Chondrocyte (in vitro differentiated cells): ENCODE results near the gene TRIM14. TPM values are rescaled to one million over a fixed set of nuclear protein-coding genes. Genes with fewer than 3 reads are reported as not detected.
"Not testable (repeated sequence)": the region's sequence is repeated elsewhere in the genome, so short reads cannot be mapped to it uniquely, and the experiment has no call there.

ENCODE experiments used
- DNase-seq: peaks from one replicate; pipeline ENCODE4 v3.0.0; 2021; ENCODE audit warnings: mixed read lengths, low spot score
- H3K27ac Mint-ChIP-seq: one replicate; pipeline ENCODE4 v1.8.0; 2021; ENCODE audit warnings: mild to moderate bottlenecking, moderate library complexity, mixed read lengths; ENCODE audit not compliant: unreplicated experiment
- H3K27me3 Mint-ChIP-seq: 2 replicates; pipeline ENCODE4 v1.8.0; 2021; ENCODE audit warnings: low read depth, mixed read lengths
- H3K36me3 Mint-ChIP-seq: 2 replicates; pipeline ENCODE4 v1.8.0; 2021; ENCODE audit warnings: low read depth, mixed read lengths
- H3K4me1 Mint-ChIP-seq: 2 replicates; pipeline ENCODE4 v1.8.0; 2021; ENCODE audit warnings: low read depth, mild to moderate bottlenecking, mixed read lengths
- H3K4me3 Mint-ChIP-seq: one replicate; pipeline ENCODE4 v1.8.0; 2021; ENCODE audit warnings: mild to moderate bottlenecking, moderate library complexity, mixed read lengths; ENCODE audit not compliant: unreplicated experiment
- H3K9me3 Mint-ChIP-seq: 2 replicates; pipeline ENCODE4 v1.8.0; 2021; ENCODE audit warnings: low read depth, mixed read lengths
- CTCF ChIP-seq: fragments of 200-600 bp; sonication (generic); IDR thresholded peaks from 2 replicates; pipeline ENCODE4 v1.5.0; 2021; ENCODE audit warnings: antibody characterized with exemption, mild to moderate bottlenecking, moderate library complexity
- total RNA-seq: library from RNA; stranded (reverse); gene quantifications from 3 replicates; pipeline ENCODE4 v1.2.1, GENCODE V29; 2021

The TRIM14 gene
- total RNA-seq, 1 donor from 2014 or later = 1.1 TPM

- TF ChIP-seq CTCF = no peak
- H3K4me3 Mint-ChIP-seq = no peak overlapping the region
- no peaks in the 10 kb centered on the region for H3K9me3 Mint-ChIP-seq
- no peak overlapping the region for H3K27ac Mint-ChIP-seq
- peaks cover 3% of the 10 kb centered on the region for H3K4me1 Mint-ChIP-seq
- H3K36me3 Mint-ChIP-seq = peaks cover 22% of the 10 kb centered on the region
- H3K27me3 Mint-ChIP-seq = no peaks in the 10 kb centered on the region
- DNase-seq = no peak
These were observed 98.4 kb downstream of the TRIM14 start for GRCh38 chr9:98020476-98021145.

- not testable (repeated sequence) for H3K4me3 Mint-ChIP-seq, H3K27ac Mint-ChIP-seq, H3K9me3 Mint-ChIP-seq, H3K27me3 Mint-ChIP-seq, H3K4me1 Mint-ChIP-seq, DNase-seq
- H3K36me3 Mint-ChIP-seq = peaks cover 27% of the 10 kb centered on the region
These were observed 99.2 kb downstream of the TRIM14 start for GRCh38 chr9:98019869-98020268.

Other genes starting within 250 kb of the TRIM14 start
- gene TRMO, start 196.7 kb downstream of the TRIM14 start, total RNA-seq = 9.3 to 9.9 TPM (median 9.5 TPM) in 3 replicates
- gene HEMGN, start 181.1 kb downstream of the TRIM14 start, total RNA-seq = not detected in 3 replicates
- gene ANP32B, start 135.9 kb downstream of the TRIM14 start, total RNA-seq = 77.6 to 86.1 TPM (median 86.0 TPM) in 3 replicates
- 52.0 to 54.8 TPM (median 53.2 TPM) in 3 replicates for gene NANS, start 62.5 kb downstream of the TRIM14 start, total RNA-seq
- gene CORO2A, start 73.4 kb upstream of the TRIM14 start, total RNA-seq = 10.1 to 17.4 TPM (median 10.2 TPM) in 3 replicates
- 24.3 to 30.8 TPM (median 24.5 TPM) in 3 replicates for gene TBC1D2, start 136.4 kb upstream of the TRIM14 start, total RNA-seq